IMR-90 (cell line): Measurements from ENCODE around the gene STARD4. TPM values are rescaled to one million over a fixed set of nuclear protein-coding genes. Genes with fewer than 3 reads are reported as not detected.

ENCODE experiments used
- ATAC-seq: fragments of 200-7000 bp; cut with Tn5 transposase; 2 replicates; pipeline ENCODE4 v1.9.1; 2020; ENCODE audit warnings: low read depth, mild to moderate bottlenecking, moderate library complexity
- BruUV-seq: library from RNA; stranded (reverse); fragments of 400-500 nt; replicated peaks from 2 replicates; lab custom pipeline; 2021; lab: Mats Ljungman, UMichigan
- CTCF ChIA-PET: fragments of 300-600 bp; formaldehyde crosslinking; extraction: SDS; loops from one replicate; lab custom pipeline; 2021; ENCODE audit warnings: antibody characterized with exemption; lab: Yijun Ruan, JAX
- POLR2A ChIA-PET: fragments of 300-600 bp; sonication (Branson Sonifier 250); formaldehyde crosslinking; loops from one replicate; lab custom pipeline; 2022; ENCODE audit warnings: antibody characterized with exemption; ENCODE audit not compliant: unreplicated experiment; lab: Charles Lee
- DNase-seq: peaks from one replicate; pipeline ENCODE4 v3.0.0; 2013
- H2AFZ ChIP-seq: replicated peaks from 2 replicates; pipeline ENCODE3; 2013; ENCODE audit warnings: low read length, mild to moderate bottlenecking; ENCODE audit not compliant: poor library complexity
- H2AK5ac ChIP-seq: 2 replicates; pipeline ENCODE4 v1.6.1; 2013; ENCODE audit warnings: low read depth, low read length, inconsistent platforms
- H2AK9ac ChIP-seq: replicated peaks from 2 replicates; pipeline ENCODE3; 2013; ENCODE audit warnings: mild to moderate bottlenecking, low read depth, low read length, moderate library complexity; ENCODE audit not compliant: poor library complexity
- H2BK120ac ChIP-seq: 2 replicates; pipeline ENCODE4 v1.6.1; 2013; ENCODE audit warnings: low read depth, low read length, inconsistent platforms
- H2BK15ac ChIP-seq: 3 replicates; pipeline ENCODE4 v1.6.1; 2013; ENCODE audit warnings: low read depth, low read length, inconsistent platforms
- H2BK20ac ChIP-seq: 2 replicates; pipeline ENCODE4 v1.6.1; 2013; ENCODE audit warnings: low read depth, mild to moderate bottlenecking, inconsistent platforms, low read length, moderate library complexity
- H2BK5ac ChIP-seq: 2 replicates; pipeline ENCODE4 v1.6.1; 2013; ENCODE audit warnings: mild to moderate bottlenecking, low read depth, low read length, inconsistent platforms; ENCODE audit not compliant: poor library complexity, severe bottlenecking
- H3K14ac ChIP-seq: replicated peaks from 2 replicates; pipeline ENCODE4 v1.6.1; 2013; ENCODE audit warnings: low read depth, low read length, inconsistent platforms
- H3K18ac ChIP-seq: 2 replicates; pipeline ENCODE4 v1.6.1; 2013; ENCODE audit warnings: low read depth, low read length, control low read depth
- H3K23ac ChIP-seq: 2 replicates; pipeline ENCODE4 v1.6.1; 2013; ENCODE audit warnings: low read depth, low read length, inconsistent platforms
- H3K27ac ChIP-seq: 2 replicates; pipeline ENCODE4 v1.5.1; 2013; ENCODE audit warnings: mild to moderate bottlenecking, control low read depth, low read length; ENCODE audit not compliant: insufficient read depth
- H3K27me3 ChIP-seq: 2 replicates; pipeline ENCODE4 v1.6.1; 2013; ENCODE audit warnings: low read length; ENCODE audit not compliant: control insufficient read depth, insufficient read depth
- H3K36me3 ChIP-seq: 2 replicates; pipeline ENCODE4 v1.6.1; 2013; ENCODE audit warnings: low read length, mixed read lengths; ENCODE audit not compliant: control insufficient read depth, insufficient read depth
- H3K4ac ChIP-seq: 2 replicates; pipeline ENCODE4 v1.6.1; 2013; ENCODE audit warnings: low read depth, low read length, inconsistent platforms
- H3K4me1 ChIP-seq: 2 replicates; pipeline ENCODE4 v1.6.1; 2013; ENCODE audit warnings: low read length, mixed read lengths; ENCODE audit not compliant: control insufficient read depth, insufficient read depth
- H3K4me2 ChIP-seq: 2 replicates; pipeline ENCODE4 v1.6.1; 2013; ENCODE audit warnings: low read depth, mild to moderate bottlenecking, control low read depth, low read length, moderate library complexity
- H3K4me3 ChIP-seq: 2 replicates; pipeline ENCODE4 v1.5.1; 2013; ENCODE audit warnings: low read depth, mild to moderate bottlenecking, control low read depth, low read length, moderate library complexity; ENCODE audit not compliant: insufficient read depth
- H3K56ac ChIP-seq: 2 replicates; pipeline ENCODE4 v1.6.1; 2013; ENCODE audit warnings: low read length, inconsistent platforms; ENCODE audit not compliant: insufficient read depth; ENCODE audit errors: extremely low read depth
- H3K79me1 ChIP-seq, 2 experiments: 2 replicates each; pipeline ENCODE4 v1.6.1; 2013; ENCODE audit warnings: low read length in 2 of 2, inconsistent platforms in 1 of 2, low read depth in 1 of 2
- H3K9ac ChIP-seq: 2 replicates; pipeline ENCODE4 v1.6.1; 2013; ENCODE audit warnings: low read depth, low read length, control low read depth
- H3K9me1 ChIP-seq: 2 replicates; pipeline ENCODE4 v1.6.1; 2013; ENCODE audit warnings: low read length, inconsistent platforms; ENCODE audit not compliant: insufficient read depth
- H3K9me3 ChIP-seq: 2 replicates; pipeline ENCODE4 v1.6.1; 2013; ENCODE audit warnings: low read length; ENCODE audit not compliant: control insufficient read depth, insufficient read depth
- H4K20me1 ChIP-seq: 2 replicates; pipeline ENCODE4 v1.6.1; 2013; ENCODE audit warnings: low read length, inconsistent platforms; ENCODE audit not compliant: insufficient read depth
- H4K5ac ChIP-seq: 2 replicates; pipeline ENCODE4 v1.6.1; 2013; ENCODE audit warnings: mild to moderate bottlenecking, low read depth, low read length, control low read depth
- H4K8ac ChIP-seq, 2 experiments: 2 replicates each; pipeline ENCODE4 v1.6.1; 2013; ENCODE audit warnings: low read depth in 2 of 2, low read length in 2 of 2, control low read depth in 1 of 2, inconsistent platforms in 1 of 2
- H4K91ac ChIP-seq: 2 replicates; pipeline ENCODE4 v1.6.1; 2013; ENCODE audit warnings: low read depth, low read length, inconsistent platforms; ENCODE audit not compliant: insufficient read depth
- ELK1 ChIP-seq: fragments of 150-350 bp; IDR thresholded peaks from 2 replicates; pipeline ENCODE4 v1.6.1; 2016; ENCODE audit warnings: low read depth, mild to moderate bottlenecking, low read length, moderate library complexity, borderline replicate concordance
- MAFK ChIP-seq: IDR thresholded peaks from 2 replicates; pipeline ENCODE4 v1.6.1; 2012; ENCODE audit warnings: low read depth, low read length, improper control_type of control experiment
- MXI1 ChIP-seq: IDR thresholded peaks from 2 replicates; pipeline ENCODE4 v1.6.1; 2012; ENCODE audit warnings: low read depth, mild to moderate bottlenecking, low read length, moderate library complexity, borderline replicate concordance
- RFX5 ChIP-seq: IDR thresholded peaks from 2 replicates; pipeline ENCODE4 v1.8.0; 2012; ENCODE audit warnings: low read depth, mild to moderate bottlenecking, low read length, moderate library complexity
- WGBS, 2 experiments: methylation state at CpG; one replicate each; pipeline versions ENCODE4 v1.1.5 to v1.1.7; 2013; ENCODE audit warnings: missing lambda C conversion rate in 2 of 2; ENCODE audit not compliant: insufficient read length in 1 of 2; ENCODE audit errors: extremely low coverage in 2 of 2; 5-methylcytosine and 5-hydroxymethylcytosine counted together
- dilution Hi-C: fragments of 300-500 bp; cut with HindIII; formaldehyde crosslinking; loops from one replicate; pipeline ENCODE4 v1.14.3; 2018; ENCODE audit warnings: low sequenced_read_pairs; ENCODE audit not compliant: unreplicated experiment
- in situ Hi-C: fragments of 300-500 bp; cut with MboI; formaldehyde crosslinking; loops from 3 replicates; pipeline ENCODE4 v1.14.3; 2019; ENCODE audit warnings: low sequenced_read_pairs, inconsistent platforms, mixed read lengths
- intact Hi-C: fragments of 100-400 bp; cut with micrococcal nuclease; formaldehyde crosslinking; loops from 2 replicates; pipeline ENCODE4 v1.10.0; 2022
- polyA plus RNA-seq, 3 experiments: library from polyadenylated mRNA; depleted of rRNA; stranded (reverse); fragments of >200 nt; gene quantifications; 2 replicates each; pipeline ENCODE4 v1.2.3, GENCODE V29; 2012; ENCODE audit warnings: low replicate concordance in 1 of 3
- total RNA-seq: library from RNA; depleted of rRNA; stranded (reverse); fragments of >200 nt; gene quantifications from 2 replicates; pipeline ENCODE4 v1.2.3, GENCODE V29; 2012

STARD4 gene
- total and polyA plus RNA-seq, 2 of the 4 experiments (the other 2 are of a cell fraction) = 21.5 to 30.3 TPM

DNA sequence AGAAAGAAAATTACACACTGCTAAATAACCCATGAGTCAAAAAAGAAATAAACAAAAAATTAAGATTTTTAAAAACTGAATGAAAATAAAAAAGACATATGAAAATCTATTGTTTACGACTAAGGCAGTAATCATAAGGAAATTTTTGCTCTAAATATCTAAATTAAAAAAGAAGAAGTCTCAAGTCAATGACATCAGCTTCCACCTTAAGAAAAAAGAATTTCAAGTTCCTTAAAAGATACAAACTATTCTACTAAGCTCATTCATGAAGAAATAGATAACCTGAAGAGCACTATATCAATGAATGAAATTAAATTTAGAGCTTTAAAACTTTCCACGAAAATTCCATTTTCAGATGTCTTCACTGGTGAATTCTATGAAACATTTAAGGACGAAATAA is 15.7 kb upstream of the STARD4 start:
- ATAC-seq = no peak
- intact Hi-C loops = loop anchor here (5.0 kb wide), 1 partner anchor 371 kb away; no protein-coding TSS in a partner anchor
- Histone ChIP-seq H3K9me1 (peaks cover 3% of the 10 kb centered on the region; the same call in 1 of the 2 replicates), H4K20me1 (no peaks in the 10 kb centered on the region), H3K4me1 (no peaks in the 10 kb centered on the region), H3K9me3 (no peaks in the 10 kb centered on the region), H4K91ac (no peak overlapping the region), H2BK15ac (no peak overlapping the region), H2BK5ac (no peak overlapping the region), H3K56ac (no peak overlapping the region), H3K14ac (no peak overlapping the region), H2AK9ac (no peak overlapping the region), H2AK5ac (no peak overlapping the region), H3K36me3 (no peaks in the 10 kb centered on the region), H3K4me3 (no peak overlapping the region), H2BK120ac (no peak overlapping the region), H3K18ac (no peak overlapping the region), H2AFZ (no peak overlapping the region), H3K27ac (no peak overlapping the region), H3K23ac (no peak overlapping the region), H3K79me1 (no peaks in the 10 kb centered on the region), H3K9ac (no peak overlapping the region), H4K8ac (no peak overlapping the region), H4K5ac (no peak overlapping the region), H2BK20ac (no peak overlapping the region), H3K4me2 (no peak overlapping the region), H3K4ac (no peak overlapping the region), H3K27me3 (no peaks in the 10 kb centered on the region; the same call in 1 of the 2 replicates)
- ChIA-PET POLR2A (no interaction called here), CTCF (no interaction called here)
- dilution Hi-C loops = no loop called here
- DNase-seq = no peak
- in situ Hi-C loops = no loop called here
- TF ChIP-seq RFX5 (no peak), MAFK (no peak), MXI1 (no peak), ELK1 (no peak)
- WGBS, 2 experiments = no CpG with 5 or more reads among the region's 3 CpGs
- no TSS peak for BruUV-seq
